HepG2 (cell line): ENCODE results near the gene RANBP3. TPM values are rescaled to one million over a fixed set of nuclear protein-coding genes. Genes with fewer than 3 reads are reported as not detected.

Experiments used
- ELF4 ChIP-seq: sonication (generic); formaldehyde crosslinking; IDR thresholded peaks from 2 replicates; pipeline ENCODE4 v1.5.0; 2020; ENCODE audit warnings: missing genetic modification reagents, mild to moderate bottlenecking, moderate library complexity, borderline replicate concordance
- IKZF5 ChIP-seq: IDR thresholded peaks from 2 replicates; pipeline ENCODE4 v1.6.1; 2018; ENCODE audit warnings: missing genetic modification reagents, mild to moderate bottlenecking, missing compliant biosample characterization
- NKX3-1 ChIP-seq: sonication (generic); formaldehyde crosslinking; IDR thresholded peaks from 2 replicates; pipeline ENCODE4 v1.5.0; 2020; ENCODE audit warnings: missing genetic modification reagents
- TSC22D2 ChIP-seq: sonication (generic); formaldehyde crosslinking; IDR thresholded peaks from 2 replicates; pipeline ENCODE4 v1.5.1; 2020; ENCODE audit warnings: missing genetic modification reagents, mild to moderate bottlenecking, borderline replicate concordance
- ZBED4 ChIP-seq: sonication (generic); formaldehyde crosslinking; IDR thresholded peaks from 2 replicates; pipeline ENCODE4 v1.4.0; 2020; ENCODE audit warnings: missing genetic modification reagents, borderline replicate concordance
- ZBTB37 ChIP-seq: sonication (generic); formaldehyde crosslinking; IDR thresholded peaks from 2 replicates; pipeline ENCODE4 v1.4.0; 2020; ENCODE audit warnings: mild to moderate bottlenecking, missing genetic modification reagents
- ZBTB43 ChIP-seq: sonication (generic); formaldehyde crosslinking; conservative IDR thresholded peaks from 2 replicates; pipeline ENCODE4 v1.4.0; 2020; ENCODE audit warnings: missing genetic modification reagents
- ZNF512B ChIP-seq: sonication (generic); formaldehyde crosslinking; IDR thresholded peaks from 2 replicates; pipeline ENCODE4 v1.5.1; 2020; ENCODE audit warnings: missing genetic modification reagents, mild to moderate bottlenecking, borderline replicate concordance
- ZNF646 ChIP-seq: sonication (generic); formaldehyde crosslinking; IDR thresholded peaks from 2 replicates; pipeline ENCODE4 v1.9.0; 2021; ENCODE audit warnings: mild to moderate bottlenecking, missing genetic modification reagents
- polyA plus RNA-seq, 8 experiments: library from polyadenylated mRNA; depleted of rRNA in 3 of 8; stranded (reverse) in 7 of 8; unstranded in 1 of 8; fragments of >200 nt; fragmentation: Illumina TruSeq in 4 of 8; extraction: Trizol in 4 of 8; gene quantifications; 2 replicates each; pipeline versions ENCODE4 v1.2.1 to v1.2.3, GENCODE V29; 2011 to 2016; ENCODE audit warnings: low read depth in 4 of 8, missing spikeins in 1 of 8, mixed read lengths in 1 of 8; ENCODE audit not compliant: insufficient read depth in 1 of 8
- total RNA-seq, 5 experiments: library from RNA; depleted of rRNA; stranded (reverse); fragments of >200 nt; fragmentation: Illumina TruSeq; extraction: Trizol; gene quantifications; 2 replicates each; pipeline ENCODE4 v1.2.3, GENCODE V29; 2016; ENCODE audit warnings: low read depth in 1 of 5

RANBP3 gene
- total and polyA plus RNA-seq, 2 of the 13 experiments (the other 11 are each of a cell fraction or from before 2014, with no cell fraction given): 39.5 to 149 TPM

- peak; percentile 95 for TF ChIP-seq IKZF5 (CRISPR knock-in tag)
- TF ChIP-seq ELF4 (CRISPR knock-in tag): no peak
- 0 out of 2 replicates have a peak, but pooled peaks have one; percentile 44 for TF ChIP-seq ZNF512B (CRISPR knock-in tag)
- TF ChIP-seq TSC22D2 (CRISPR knock-in tag): peak; percentile 72; the same call in 1 of the 2 replicates
- peak; percentile 61; the same call in 1 of the 2 replicates for TF ChIP-seq ZBTB43 (CRISPR knock-in tag)
- TF ChIP-seq NKX3-1 (CRISPR knock-in tag): 0 out of 2 replicates have a peak, but pooled peaks have one; percentile 71
- peak; percentile 53; the same call in 1 of the 2 replicates for TF ChIP-seq ZNF646
- TF ChIP-seq ZBTB37 (CRISPR knock-in tag): peak; percentile 93
- peak; percentile 82 for TF ChIP-seq ZBED4 (CRISPR knock-in tag)
Measured at GRCh38 chr19:5870986-5871394, 107.0 kb downstream of the RANBP3 start (continued).
